GM18526 (cell line): ENCODE measurements around the gene MSRB3.

ENCODE experiments used
- POLR2A ChIP-seq: IDR thresholded peaks from 3 replicates; pipeline ENCODE4 v1.6.1; 2011; ENCODE audit not compliant: insufficient read length; ENCODE audit errors: extremely low read depth

MSRB3 gene

GRCh38 chr12:65508276-65509035 is 230.0 kb downstream of the MSRB3 start:
- no peak for TF ChIP-seq POLR2A

- no peak for TF ChIP-seq POLR2A
Measured at GRCh38 chr12:65510007-65510406, 231.5 kb downstream of the MSRB3 start.

GRCh38 chr12:65510584-65511050 is 232.1 kb downstream of the MSRB3 start:
- no peak for TF ChIP-seq POLR2A

GRCh38 chr12:65511134-65511834 is 232.8 kb downstream of the MSRB3 start:
- no peak for TF ChIP-seq POLR2A

- no peak for TF ChIP-seq POLR2A
Measured at GRCh38 chr12:65511912-65512311, 233.4 kb downstream of the MSRB3 start.
